ENCODE data around the gene NDUFS3. TPM values are rescaled to one million over a fixed set of nuclear protein-coding genes. Genes with fewer than 3 reads are reported as not detected.

Gene NDUFS3
- total RNA-seq, 1 donor from 2014 or later, result 46.0 TPM

GRCh38 chr11:47611348-47611794 is 32.5 kb downstream of the NDUFS3 start:
- no peak for DNase-seq (ENCODE audit: low spot score)
- intact Hi-C loops (cut with DNase I), result no loop called here
- ATAC-seq, result peak; percentile 48

- DNase-seq (ENCODE audit: low spot score), result no peak
- ATAC-seq, result no peak
- intact Hi-C loops (cut with DNase I), result no loop called here
Measured at GRCh38 chr11:47615249-47615648, 36.4 kb downstream of the NDUFS3 start.

GRCh38 chr11:47616726-47617416 is 38.0 kb downstream of the NDUFS3 start:
- intact Hi-C loops (cut with DNase I), result no loop called here
- ATAC-seq, result peak; percentile 93
- DNase-seq (ENCODE audit: low spot score), result peak; percentile 72

GRCh38 chr11:47617417-47617809 is 38.5 kb downstream of the NDUFS3 start:
- intact Hi-C loops (cut with DNase I), result no loop called here
- DNase-seq (ENCODE audit: low spot score), result no peak
- no peak for ATAC-seq

- intact Hi-C loops (cut with DNase I), result no loop called here
- no peak for ATAC-seq
- no peak for DNase-seq (ENCODE audit: low spot score)
Measured at GRCh38 chr11:47620836-47621378, 42.0 kb downstream of the NDUFS3 start.

GRCh38 chr11:47626234-47626633 is 47.4 kb downstream of the NDUFS3 start:
- intact Hi-C loops (cut with DNase I), result no loop called here
- DNase-seq (ENCODE audit: low spot score) (no peak), ATAC-seq (no peak)

GRCh38 chr11:47628026-47628425 is 49.2 kb downstream of the NDUFS3 start:
- intact Hi-C loops (cut with DNase I), result no loop called here
- DNase-seq (ENCODE audit: low spot score) (no peak), ATAC-seq (no peak)

- no peak for ATAC-seq
- intact Hi-C loops (cut with DNase I), result no loop called here
Measured at GRCh38 chr11:47631473-47631872, 52.6 kb downstream of the NDUFS3 start.

More at GRCh38 chr11:47631473-47631872, 52.6 kb downstream of the NDUFS3 start:
- DNase-seq (ENCODE audit: low spot score), result no peak

Other genes with a start within 250 kb of the NDUFS3 start
- 0.53 TPM for gene MYBPC3, start 226.4 kb upstream of the NDUFS3 start, total RNA-seq
- gene SPI1, start 200.5 kb upstream of the NDUFS3 start, total RNA-seq, result 47.0 TPM
- gene SLC39A13, start 170.5 kb upstream of the NDUFS3 start, total RNA-seq, result 55.5 TPM
- gene PSMC3, start 152.6 kb upstream of the NDUFS3 start, total RNA-seq, result 97.5 TPM
- gene RAPSN, start 129.9 kb upstream of the NDUFS3 start, total RNA-seq, result 4.9 TPM
- 113 TPM for gene CELF1, start 25.9 kb upstream of the NDUFS3 start, total RNA-seq
- 31.3 TPM for gene PTPMT1, start 13.5 kb upstream of the NDUFS3 start, total RNA-seq
- 12.5 TPM for gene KBTBD4, start 104 bp upstream of the NDUFS3 start, total RNA-seq
- 3.0 TPM for gene FAM180B, start 7.6 kb downstream of the NDUFS3 start, total RNA-seq
- 5.0 TPM for gene C1QTNF4, start 15.3 kb downstream of the NDUFS3 start, total RNA-seq
- gene MTCH2, start 63.5 kb downstream of the NDUFS3 start, total RNA-seq, result 41.4 TPM
- gene AGBL2, start 136.3 kb downstream of the NDUFS3 start, total RNA-seq, result 1.8 TPM
- 153 TPM for gene FNBP4, start 188.3 kb downstream of the NDUFS3 start, total RNA-seq

Measured in sciatic nerve (tissue), 2 donors.